Retinal pigment epithelial cell (primary cell): Measurements from ENCODE around the gene PLD2.

Source experiments
- DNase-seq: peaks from one replicate; pipeline ENCODE4 v3.0.0-alpha.2; 2010; ENCODE audit warnings: low read depth
- H3K4me3 ChIP-seq: 2 replicates; pipeline ENCODE4 v1.5.1; 2011; ENCODE audit warnings: mild to moderate bottlenecking, low read length, control low read depth, moderate library complexity
- CTCF ChIP-seq: conservative IDR thresholded peaks from 2 replicates; pipeline ENCODE4 v1.5.1; 2011; ENCODE audit warnings: low read depth, low read length, control low read depth, inconsistent platforms

PLD2 gene

GRCh38 chr17:4836221-4836620 is 29.3 kb downstream of the PLD2 start:
- no peak for DNase-seq
- H3K4me3 ChIP-seq, result no peak overlapping the region
- TF ChIP-seq CTCF, result no peak

- TF ChIP-seq CTCF, result no peak
- no peak for DNase-seq
- no peak overlapping the region for H3K4me3 ChIP-seq
Observed at GRCh38 chr17:4837471-4838308, 30.7 kb downstream of the PLD2 start.

- DNase-seq, result no peak
- no peak overlapping the region for H3K4me3 ChIP-seq
- TF ChIP-seq CTCF, result no peak
Observed at GRCh38 chr17:4838309-4838785, 31.4 kb downstream of the PLD2 start.

GRCh38 chr17:4839221-4839620 is 32.3 kb downstream of the PLD2 start:
- H3K4me3 ChIP-seq, result no peak overlapping the region
- DNase-seq, result no peak
- no peak for TF ChIP-seq CTCF

GRCh38 chr17:4839965-4840892 is 33.3 kb downstream of the PLD2 start:
- H3K4me3 ChIP-seq, result no peak overlapping the region
- DNase-seq, result peak; percentile 17
- no peak for TF ChIP-seq CTCF

GRCh38 chr17:4840893-4841242 is 33.9 kb downstream of the PLD2 start:
- no peak for DNase-seq
- TF ChIP-seq CTCF, result no peak
- no peak overlapping the region for H3K4me3 ChIP-seq
